Kidney tubule cell (primary cell): Measurements from ENCODE around the gene KIF17.
A peak's percentile ranks its signal among the peaks of the same experiment; 100 is the strongest.

Experiments
- DNase-seq: peaks from one replicate; pipeline ENCODE4 v3.0.0-alpha.2; 2018; ENCODE audit warnings: low spot score

The KIF17 gene

DNA sequence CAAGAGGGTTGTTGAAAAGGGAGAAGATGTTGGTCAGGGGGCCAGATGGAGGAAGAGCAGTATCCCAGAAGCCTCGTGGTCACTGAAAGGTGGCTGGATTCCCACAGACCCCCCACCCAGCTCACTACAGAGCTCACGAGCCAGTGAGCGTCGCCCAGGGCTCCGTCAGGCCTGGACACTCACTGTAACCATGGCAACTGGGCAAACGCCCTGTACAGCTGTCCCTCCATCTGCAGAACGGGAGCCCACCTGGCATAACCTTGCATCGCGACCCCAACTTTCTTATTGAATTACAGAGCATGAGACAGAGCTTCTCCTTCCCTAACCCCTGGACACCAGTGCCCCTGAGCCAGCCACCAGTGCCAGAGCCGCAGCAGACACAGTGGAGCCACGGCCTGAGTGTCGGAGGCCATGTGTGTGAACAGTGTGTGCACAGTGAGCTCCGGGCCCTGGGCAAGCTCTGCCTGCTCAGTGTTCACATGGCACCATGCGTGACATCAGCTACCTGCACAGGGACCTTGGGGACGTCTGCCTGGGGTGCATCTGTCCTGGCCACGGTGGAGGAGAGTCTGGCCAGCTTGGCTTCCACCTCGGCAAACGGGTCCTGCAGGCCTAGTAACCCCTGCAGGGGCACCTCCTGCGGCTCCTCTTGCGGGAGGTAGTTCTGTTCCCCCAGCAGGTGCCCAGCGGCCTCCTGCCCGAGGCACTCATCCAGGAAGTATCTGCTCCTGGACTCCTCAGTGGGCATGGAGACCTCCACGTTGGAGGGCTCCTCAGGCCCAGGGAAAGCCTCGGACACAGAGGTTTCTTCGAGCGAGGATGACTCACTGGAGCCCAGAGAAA is 30.7 kb downstream of the KIF17 start:
- DNase-seq = no peak

DNA sequence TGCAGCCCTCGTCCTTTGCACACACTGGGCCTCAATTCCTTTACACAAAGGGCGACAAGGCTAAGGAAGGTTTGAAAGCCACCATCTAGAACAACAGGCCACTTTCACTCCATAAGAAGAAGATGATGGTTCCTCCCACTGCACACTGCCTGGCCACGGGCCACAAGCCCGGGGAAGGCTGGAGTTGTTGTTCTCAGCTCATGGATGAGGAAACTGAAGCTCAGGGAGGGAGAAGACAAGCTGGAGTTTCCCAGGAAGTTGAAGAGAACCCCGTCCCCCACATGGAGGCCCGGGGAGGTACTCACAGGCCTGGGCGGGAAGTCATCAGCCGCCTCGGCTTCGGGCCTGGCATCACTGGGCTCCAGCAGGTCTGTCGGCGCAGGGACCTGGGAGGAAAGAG is 32.1 kb downstream of the KIF17 start:
- no peak for DNase-seq

DNA sequence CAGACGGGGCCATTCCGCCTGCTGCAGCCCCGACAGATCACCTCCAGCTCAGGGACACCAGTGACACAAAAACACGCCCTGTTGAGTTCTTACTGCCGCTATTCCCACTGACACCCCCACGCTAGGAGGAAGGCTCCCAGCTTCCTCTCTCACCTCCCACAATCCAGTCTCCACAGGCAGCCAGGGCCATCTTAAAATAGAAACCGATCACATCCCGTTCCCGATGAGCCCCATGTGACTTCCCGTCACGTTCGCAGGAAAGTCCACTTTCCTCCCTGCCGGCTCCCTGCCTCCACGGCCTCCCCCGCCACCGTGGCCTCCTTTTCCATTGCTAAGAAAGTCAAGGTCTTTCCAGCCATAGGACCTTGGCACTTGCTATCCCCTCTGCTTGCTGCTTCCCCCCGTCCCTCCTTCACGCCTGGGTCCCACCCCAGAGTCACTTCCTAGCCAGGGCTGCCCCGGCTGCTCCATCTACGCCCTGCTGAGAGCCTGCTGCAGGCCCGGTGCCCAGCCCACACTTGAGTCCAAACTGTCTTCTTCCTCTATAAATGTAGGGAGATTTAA is 32.6 kb downstream of the KIF17 start:
- no peak for DNase-seq

DNA sequence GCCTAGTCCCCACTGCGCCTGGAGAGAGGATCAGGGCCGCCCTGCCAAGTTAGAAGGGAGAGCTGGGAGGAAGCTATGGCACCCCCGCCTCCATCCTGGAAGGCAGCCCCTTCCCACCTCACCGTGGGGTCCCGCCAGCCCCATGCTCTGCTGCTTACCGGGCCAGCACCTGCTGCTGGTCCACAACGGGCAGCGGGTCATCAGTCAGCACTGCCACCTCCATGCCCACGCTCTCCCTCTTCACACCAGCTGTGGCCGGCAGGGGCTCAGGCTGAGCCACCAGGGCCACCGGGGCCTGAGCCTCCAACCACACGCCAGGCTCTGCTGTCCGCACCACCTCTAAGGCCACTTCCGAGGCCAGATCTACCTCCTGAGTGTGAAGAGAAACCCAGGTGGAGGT is 33.2 kb downstream of the KIF17 start:
- DNase-seq = no peak

DNA sequence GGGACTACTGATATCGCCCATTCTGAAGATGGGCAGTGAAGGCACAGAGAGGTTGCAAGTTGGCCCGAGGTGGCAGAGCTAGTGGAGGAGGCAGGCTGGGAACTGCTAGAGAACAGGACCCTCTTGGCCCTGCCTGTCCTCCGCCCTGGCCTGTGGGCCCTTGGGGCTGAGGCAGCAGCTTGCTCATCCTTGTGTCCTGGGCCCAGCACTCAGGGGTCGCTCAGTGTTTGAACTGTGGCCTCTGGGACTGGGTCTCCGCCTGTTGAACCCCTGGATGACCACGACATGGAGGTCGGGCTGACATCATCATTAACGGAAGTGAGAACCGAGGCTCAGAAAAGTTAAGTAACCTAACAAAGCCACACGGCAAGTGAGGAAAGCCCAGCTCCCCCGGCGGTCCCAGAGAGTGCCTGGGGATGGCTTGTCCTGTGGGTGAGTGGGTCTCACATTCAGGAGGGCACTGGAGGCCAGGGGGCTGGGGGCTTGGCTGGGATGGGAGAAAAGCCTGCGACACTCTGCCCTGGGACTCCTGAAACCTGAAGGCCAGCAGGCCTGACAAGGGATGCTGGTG is 33.7 kb downstream of the KIF17 start:
- DNase-seq = no peak

DNA sequence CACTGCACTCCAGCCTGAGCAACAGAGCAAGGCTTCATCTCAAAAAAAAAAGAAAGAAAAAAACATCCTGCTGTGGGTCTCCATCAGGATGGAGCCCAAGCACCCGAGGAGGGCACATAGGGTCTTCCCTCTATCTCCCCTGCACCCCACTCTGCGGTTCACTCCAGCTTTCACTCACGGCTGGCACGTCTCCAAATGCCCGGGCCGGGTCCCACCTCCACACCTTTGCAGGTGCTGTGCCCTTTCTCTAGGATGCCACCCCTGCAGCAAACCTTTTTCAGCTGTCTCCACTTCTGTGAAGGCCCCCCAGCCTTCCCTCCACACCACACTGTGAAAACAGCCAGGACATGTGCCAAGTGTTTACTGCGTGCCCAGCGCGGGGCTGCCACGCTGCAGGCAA is 34.2 kb downstream of the KIF17 start:
- no peak for DNase-seq

DNA sequence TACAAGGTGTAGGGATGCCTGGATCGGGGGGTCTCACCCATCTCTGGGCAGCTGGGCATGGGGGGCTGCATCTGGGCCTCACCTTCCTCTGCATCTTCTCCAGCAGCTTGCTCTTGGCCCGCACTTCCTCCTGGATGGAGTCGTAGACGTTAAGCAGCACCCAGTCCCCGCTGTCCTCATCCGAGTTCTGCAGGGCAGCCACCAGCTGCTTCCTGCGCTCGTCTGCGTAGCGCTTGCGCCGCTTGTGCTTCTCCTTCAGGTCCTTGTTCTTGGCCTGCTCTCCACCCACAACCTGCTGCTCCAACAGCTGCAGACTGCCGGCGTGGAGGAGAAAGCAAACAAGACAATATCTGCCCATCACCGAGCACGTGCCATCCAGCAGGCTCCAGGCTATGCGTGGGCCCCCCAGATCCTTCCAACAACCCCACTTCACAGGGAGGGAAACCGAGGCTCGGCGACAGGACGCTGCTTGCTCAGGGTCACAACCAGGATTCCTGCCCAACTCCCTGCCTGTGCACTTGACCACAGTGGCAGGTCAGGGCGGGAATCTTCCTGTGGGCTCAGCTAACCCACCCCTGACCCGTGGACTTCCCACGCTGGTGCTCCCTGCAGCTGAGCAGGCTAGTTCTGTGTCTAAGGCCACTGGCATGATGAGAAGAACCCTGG is 35.1 kb downstream of the KIF17 start:
- no peak for DNase-seq

DNA sequence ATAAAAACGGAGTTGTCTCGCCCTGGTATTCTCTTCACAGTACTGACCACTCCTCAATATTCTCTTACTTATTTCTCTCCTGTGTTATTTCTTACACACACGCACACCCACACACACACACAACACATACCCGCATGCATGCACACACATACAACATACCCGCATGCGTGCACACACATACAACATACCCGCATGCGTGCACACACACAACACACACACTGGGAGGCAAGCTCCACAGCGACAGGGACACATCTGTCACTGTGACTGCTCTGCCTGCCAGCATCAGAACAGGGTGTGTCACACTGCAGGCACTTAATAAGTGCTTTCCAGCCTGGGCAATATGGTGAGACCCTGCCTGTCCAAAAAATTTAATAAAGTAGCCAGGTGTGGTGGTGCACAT is 35.8 kb downstream of the KIF17 start:
- DNase-seq = no peak

DNA sequence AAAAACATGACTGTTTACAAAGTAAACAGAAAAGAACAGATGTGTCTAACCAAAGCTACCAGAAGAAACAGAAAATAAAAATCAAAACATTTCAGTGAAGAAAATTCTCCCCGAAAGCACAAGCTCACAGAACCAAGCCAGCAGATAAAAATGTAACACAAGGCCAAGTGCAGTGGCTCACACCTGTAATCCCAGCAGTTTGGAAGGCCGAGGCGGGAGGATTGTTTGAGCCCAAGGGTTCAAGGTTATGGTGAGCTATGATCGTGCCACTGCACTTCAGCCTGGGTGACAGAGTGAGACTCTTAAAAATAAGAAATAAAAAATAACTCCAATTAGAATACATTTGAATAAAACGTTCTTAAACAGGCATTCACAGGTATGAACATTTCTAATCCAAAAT is 37.5 kb downstream of the KIF17 start:
- DNase-seq = no peak

DNA sequence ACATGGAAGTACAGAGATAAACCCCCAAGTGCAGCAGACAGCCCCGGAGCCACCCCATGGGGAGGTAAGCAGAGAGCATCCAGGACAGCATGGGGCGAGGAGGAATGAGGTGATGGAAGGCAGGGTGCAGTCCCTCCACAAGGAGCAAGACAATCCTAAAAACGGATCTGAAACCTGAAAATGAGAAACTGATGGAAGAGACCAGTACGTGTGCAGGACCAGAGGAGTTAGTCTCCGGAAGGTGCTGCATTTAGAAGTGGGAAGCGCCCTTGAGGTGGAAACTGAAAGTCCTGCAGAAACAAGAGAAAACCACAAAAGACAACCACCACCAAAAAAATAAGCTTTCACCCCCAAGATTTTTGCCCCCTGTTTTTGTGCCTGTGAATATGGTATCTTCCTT is 39.2 kb downstream of the KIF17 start:
- DNase-seq = no peak

DNA sequence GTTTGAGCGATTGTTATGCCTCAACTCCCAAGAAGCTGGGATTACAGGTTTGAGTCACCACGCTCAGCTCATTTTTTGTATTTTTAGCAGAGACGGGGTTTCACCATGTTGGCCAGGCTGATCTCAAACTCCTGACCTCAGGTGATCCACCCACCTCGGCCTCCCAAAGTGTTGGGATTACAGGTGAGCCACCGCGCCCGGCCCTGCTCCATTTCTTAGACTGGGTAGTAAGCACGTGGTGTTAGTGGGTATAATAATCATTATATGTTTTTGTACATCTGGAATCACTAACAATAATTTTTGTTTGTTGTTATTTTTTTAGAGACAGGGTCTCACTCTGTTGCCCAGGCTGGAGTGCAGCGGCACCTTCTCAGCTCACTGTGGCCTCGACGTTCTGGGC is 44.2 kb downstream of the KIF17 start:
- peak; percentile 24 for DNase-seq

DNA sequence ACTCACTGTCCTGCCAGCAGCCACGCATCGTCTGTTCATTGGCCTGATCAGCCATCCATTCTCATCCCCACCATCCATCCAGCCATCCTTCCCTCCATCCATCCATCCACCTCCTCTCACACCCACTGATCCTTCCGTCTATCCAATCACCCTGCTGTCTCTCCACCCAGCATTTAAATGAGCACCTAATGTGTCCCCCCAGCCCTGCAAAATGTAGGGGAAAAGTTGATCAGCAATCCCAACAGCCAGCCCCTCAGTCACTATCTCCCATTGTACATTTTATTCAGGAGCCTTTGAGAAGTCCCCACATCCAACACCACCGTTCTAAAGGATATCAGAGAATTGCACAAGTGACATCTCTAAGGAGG is 45.6 kb downstream of the KIF17 start:
- no peak for DNase-seq

DNA sequence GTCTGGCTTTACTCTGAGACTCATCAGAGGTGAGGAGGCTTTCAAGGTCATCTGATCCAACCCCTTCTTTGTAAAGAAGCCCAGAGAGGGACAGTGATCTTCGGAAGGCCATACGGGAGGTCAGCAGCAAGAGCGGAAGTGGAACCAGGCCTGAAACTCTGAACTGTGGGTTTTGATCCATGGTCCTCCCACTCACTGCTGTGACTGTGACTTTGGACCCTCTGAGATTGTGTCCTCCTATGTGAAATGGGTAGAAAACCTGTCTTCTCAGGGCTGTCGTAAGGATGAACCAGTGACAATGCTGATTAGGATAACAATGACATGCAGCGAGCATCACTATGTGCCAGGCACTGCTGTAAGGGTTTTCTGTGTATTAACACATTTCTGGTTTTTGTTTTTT is 46.9 kb downstream of the KIF17 start:
- DNase-seq = no peak

DNA sequence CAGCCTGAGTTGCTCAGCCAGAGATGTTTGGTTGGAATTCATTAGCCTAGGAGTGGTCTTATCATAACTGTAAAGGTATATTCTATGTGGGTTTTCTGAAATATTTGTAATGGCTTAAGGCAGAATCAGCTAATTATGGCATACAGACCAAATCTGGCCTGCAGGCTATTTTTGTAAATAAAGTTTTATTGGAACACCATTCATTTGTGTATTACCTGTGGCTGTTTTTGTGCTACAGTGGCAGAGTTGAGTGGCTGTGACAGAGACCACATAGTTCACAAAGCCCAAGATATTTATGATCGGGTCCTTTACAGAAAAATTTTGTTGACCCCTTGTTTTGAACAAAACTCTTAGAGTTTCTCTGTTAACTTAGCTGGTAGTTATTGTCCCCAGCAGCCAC is 49.2 kb downstream of the KIF17 start:
- DNase-seq = no peak

DNA sequence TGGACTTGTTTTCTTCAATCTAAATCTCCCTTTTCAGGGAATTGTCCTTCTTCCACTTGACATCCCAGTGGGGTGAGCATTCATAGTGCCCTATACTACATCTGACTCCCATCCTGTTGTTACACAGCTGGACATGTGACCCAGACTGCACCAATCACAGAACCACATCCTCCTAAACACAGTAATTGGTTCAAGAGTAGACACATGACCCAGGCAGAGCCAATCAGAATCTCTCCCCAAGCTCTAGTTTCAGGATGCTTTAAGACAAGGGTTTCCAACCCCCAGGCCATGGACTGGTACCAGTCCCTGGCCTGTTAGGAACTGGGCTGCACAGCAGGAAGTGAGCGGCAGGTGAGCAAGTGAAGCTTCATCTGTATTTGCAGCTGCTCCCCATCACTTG is 51.0 kb downstream of the KIF17 start:
- peak; percentile 36 for DNase-seq

DNA sequence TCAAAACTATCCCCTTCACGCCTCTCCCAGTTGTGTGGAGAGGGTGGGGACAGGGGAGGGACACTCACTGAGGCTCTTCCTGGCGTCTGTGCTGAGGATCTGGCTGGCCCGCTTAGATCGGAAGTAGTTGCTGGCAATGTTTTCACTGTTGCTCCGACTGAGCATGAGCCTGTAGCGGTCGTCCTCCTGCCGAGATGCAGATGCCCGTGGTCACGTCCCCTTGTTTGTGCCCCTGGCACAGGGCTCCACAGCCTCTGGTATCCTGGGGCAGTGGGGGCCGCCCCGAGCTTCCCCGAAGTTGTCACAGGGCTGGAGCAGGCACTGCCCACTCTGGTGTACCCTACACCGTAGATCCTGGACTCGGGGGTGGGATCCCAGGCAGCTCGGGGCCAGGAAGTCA is 51.7 kb downstream of the KIF17 start:
- no peak for DNase-seq

DNA sequence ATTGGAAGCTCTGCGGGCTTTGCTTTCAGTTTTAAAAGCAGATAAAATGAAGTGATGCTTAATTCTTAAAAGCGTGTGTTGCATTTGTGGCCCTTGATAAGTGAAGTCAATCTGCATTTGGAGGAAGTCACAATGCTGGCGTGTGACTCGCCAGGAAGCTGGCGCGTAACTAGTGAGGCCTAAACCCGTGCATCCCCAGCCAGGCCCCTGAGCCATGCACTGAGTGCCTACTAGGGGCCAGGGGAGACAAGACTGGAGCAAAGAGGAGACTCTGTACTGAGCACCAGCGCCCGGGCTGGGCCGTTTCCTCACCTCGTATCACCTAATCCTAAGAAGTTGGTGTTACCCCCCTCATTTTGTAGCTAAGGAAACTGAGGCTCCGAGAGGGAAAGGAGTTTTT is 52.1 kb downstream of the KIF17 start:
- no peak for DNase-seq

DNA sequence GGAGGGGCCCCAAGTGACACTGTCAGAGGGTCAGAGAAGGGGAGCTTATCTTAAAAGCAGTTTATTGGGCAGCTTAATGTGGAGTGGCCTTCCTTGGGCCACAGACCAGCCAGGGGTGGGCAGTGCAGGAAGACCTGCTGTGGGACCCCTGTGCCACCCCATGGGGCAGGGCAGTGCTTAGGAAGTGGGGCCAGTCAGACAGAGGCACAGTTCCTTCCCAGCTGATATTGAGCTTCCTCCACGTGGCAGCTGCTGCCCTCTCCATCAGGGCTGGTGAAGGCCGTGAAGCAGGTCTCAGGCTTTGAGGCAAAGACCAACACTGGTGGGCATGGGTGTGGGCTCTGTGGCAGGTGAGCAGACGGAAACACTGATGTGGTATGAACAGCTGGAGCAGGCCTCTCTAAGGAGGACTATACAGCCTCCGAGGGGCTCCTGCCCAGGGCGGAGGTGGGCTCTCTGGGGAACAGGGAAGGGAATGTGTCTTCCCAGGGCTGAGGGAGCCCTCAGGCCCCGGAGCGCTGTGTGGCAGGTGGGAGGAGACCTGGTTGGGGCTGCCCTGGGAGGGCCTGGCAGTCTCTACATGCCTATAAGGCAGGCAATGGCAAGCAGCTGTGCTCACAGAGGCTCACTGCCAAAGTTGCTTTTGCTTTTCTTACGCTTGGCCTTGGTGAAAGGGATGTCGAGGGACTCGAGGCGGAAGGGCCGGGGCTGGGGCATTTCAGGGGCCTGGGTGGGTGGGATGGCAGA is 53.7 kb downstream of the KIF17 start:
- no peak for DNase-seq

DNA sequence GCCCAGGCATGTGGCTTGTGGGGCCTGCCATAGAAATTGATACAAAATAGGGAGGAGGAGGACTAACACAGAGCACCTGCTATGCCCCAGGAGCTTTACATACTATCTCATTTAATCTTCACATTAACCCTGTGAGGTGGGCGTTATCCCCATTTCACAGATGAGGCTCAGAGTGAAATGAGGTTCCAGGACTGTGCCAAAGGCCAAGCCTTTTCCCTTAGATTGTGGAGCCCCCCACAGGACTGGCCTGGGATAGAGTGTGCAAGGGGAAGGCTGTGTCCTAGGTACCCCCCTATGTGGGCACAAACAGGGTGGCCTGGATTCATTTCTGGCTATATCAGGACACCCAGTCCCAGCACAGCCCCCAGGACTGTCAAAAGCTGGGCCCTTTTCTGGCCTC is 54.4 kb downstream of the KIF17 start:
- DNase-seq = no peak

DNA sequence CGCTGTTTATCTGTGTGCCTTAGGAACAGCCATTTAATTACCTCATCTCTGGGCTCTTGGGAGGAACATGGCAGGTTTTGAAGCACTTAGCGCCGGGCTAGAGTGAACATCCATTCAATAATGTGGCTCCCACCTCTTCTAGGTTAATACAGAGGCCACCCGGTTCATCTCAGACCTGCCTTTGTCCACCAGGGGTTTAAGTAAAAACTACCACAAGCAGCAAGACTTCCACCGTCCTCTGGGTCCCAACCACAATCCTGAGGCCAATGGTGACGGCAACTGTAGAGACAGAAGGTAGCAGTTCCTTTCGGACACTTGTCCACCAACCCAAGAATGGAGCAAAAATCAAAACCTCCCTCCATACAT is 55.7 kb downstream of the KIF17 start:
- no peak for DNase-seq

DNA sequence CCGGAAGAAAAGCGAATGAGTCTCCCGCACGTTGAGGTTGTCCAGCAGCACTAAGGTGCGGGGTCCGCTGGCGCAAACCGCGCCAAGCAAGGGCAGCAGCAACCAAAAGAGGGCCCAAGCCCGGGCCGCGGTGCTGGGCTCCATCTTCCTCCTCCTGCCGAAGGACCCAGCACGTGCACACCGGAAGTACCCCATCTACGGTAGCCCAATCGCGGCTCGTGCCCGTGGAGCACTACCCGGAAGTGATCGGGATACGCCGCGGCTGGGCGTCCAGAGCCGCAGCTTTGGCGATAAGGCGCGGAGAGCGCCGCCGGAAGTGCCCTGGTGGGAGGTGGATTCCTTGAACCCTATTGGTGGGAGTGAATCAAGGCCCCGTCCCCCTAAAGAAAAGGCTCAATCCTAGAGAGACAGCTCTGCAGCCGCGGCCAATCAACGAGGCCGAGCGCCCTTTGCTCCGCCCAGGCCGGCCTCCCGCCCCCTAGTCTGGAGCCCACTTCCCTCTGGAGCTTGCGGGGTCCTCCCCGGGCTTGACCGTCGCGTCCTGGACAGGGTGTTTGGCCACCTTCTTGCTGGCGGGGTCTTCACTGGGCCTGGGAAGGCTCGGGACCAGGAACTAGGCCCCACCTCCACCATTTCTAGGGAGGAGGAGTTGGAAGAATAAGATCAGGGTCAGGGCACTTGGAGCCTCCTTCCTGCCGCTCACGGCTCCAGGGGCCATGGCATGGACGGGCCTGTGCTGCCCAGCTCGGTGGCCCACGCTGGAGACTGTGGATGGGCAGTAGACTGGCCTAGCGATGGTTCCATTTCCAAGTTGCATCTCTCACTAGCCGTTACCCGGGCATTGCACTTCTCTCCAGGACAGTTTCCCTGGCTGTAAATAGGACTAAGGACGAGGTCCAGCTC is 56.3 kb downstream of the KIF17 start, which contains the start of gene DDOST:
TSS of gene DDOST (minus strand) at position 163 of the 903 bp plus-strand sequence. CDS start at position 144, 19 bp downstream.
- peak; percentile 99 for DNase-seq
